ENCODE measurements around the gene CDCA3.

- TF ChIP-seq CTCF (IDR thresholded peaks at IDR 0.05) (no peak), CREB1 (CRISPR knock-in tag; IDR thresholded peaks at IDR 0.05) (0 out of 2 replicates have a peak, but pooled peaks have one; percentile 19), FOXP4 (CRISPR knock-in tag; IDR thresholded peaks at IDR 0.05) (no peak), ZNF121 (CRISPR knock-in tag; IDR thresholded peaks at IDR 0.05) (no peak), ZMAT4 (CRISPR knock-in tag; IDR thresholded peaks at IDR 0.05) (no peak), NR3C1 (CRISPR knock-in tag; conservative IDR thresholded peaks at IDR 0.05; ENCODE audit: low read depth) (no peak), STAT6 (CRISPR knock-in tag; conservative IDR thresholded peaks at IDR 0.05; ENCODE audit: low read depth) (no peak), USF1 (CRISPR knock-in tag; IDR thresholded peaks at IDR 0.05) (no peak; the same call in 1 of the 2 replicates), ERG (CRISPR knock-in tag; IDR thresholded peaks at IDR 0.05) (no peak), SMAD3 (CRISPR knock-in tag; IDR thresholded peaks at IDR 0.05; ENCODE audit: borderline replicate concordance) (peak; percentile 68; the same call in 1 of the 2 replicates)
Measured at GRCh38 chr12:6873094-6874014, 22.3 kb upstream of the CDCA3 start, which contains the start of gene SPSB2.
